H4 (cell line): ENCODE measurements around the gene DAPK1. TPM values are rescaled to one million over a fixed set of nuclear protein-coding genes. Genes with fewer than 3 reads are reported as not detected.

ENCODE experiments used
- DNase-seq: peaks from one replicate; pipeline ENCODE4 v3.0.0-alpha.2; 2015; ENCODE audit warnings: low spot score
- total RNA-seq: library from RNA; depleted of rRNA; stranded (reverse); fragments of >200 nt; shearing (Covaris generic); gene quantifications from 2 replicates; pipeline ENCODE4 v1.2.3, GENCODE V29; 2014

The DAPK1 gene
- total RNA-seq, 1 experiment from 2014 or later: 6.6 TPM

GRCh38 chr9:87516926-87517290 is 19.2 kb downstream of the DAPK1 start:
- DNase-seq: no peak

- no peak for DNase-seq
These were observed 20.1 kb downstream of the DAPK1 start for GRCh38 chr9:87517732-87518131.

- no peak for DNase-seq
These were observed 21.2 kb downstream of the DAPK1 start for GRCh38 chr9:87518702-87519335.

GRCh38 chr9:87519461-87519860 is 21.8 kb downstream of the DAPK1 start:
- DNase-seq: no peak

GRCh38 chr9:87520172-87520683 is 22.6 kb downstream of the DAPK1 start:
- DNase-seq: no peak

GRCh38 chr9:87521834-87522233 is 24.2 kb downstream of the DAPK1 start:
- no peak for DNase-seq

- DNase-seq: no peak
These were observed 26.4 kb downstream of the DAPK1 start for GRCh38 chr9:87524061-87524460.

- DNase-seq: no peak
These were observed 28.1 kb downstream of the DAPK1 start for GRCh38 chr9:87525546-87526303.

GRCh38 chr9:87527211-87527916 is 29.7 kb downstream of the DAPK1 start:
- DNase-seq: no peak

- no peak for DNase-seq
These were observed 31.3 kb downstream of the DAPK1 start for GRCh38 chr9:87528969-87529368.

- DNase-seq: no peak
These were observed 32.0 kb downstream of the DAPK1 start for GRCh38 chr9:87529671-87530070.

- no peak for DNase-seq
These were observed 33.0 kb downstream of the DAPK1 start for GRCh38 chr9:87530716-87531115.

- no peak for DNase-seq
These were observed 34.0 kb downstream of the DAPK1 start for GRCh38 chr9:87531370-87532295.

- DNase-seq: no peak
These were observed 35.6 kb downstream of the DAPK1 start for GRCh38 chr9:87533271-87533670.

- DNase-seq: no peak
These were observed 36.4 kb downstream of the DAPK1 start for GRCh38 chr9:87534036-87534435.

GRCh38 chr9:87534957-87535356 is 37.3 kb downstream of the DAPK1 start:
- no peak for DNase-seq

GRCh38 chr9:87535817-87536539 is 38.3 kb downstream of the DAPK1 start:
- DNase-seq: no peak

GRCh38 chr9:87537625-87538024 is 40.0 kb downstream of the DAPK1 start:
- DNase-seq: no peak

- no peak for DNase-seq
These were observed 42.9 kb downstream of the DAPK1 start for GRCh38 chr9:87540444-87541105.

GRCh38 chr9:87541663-87542062 is 44.0 kb downstream of the DAPK1 start:
- no peak for DNase-seq
